ENCODE measurements around the gene NRM. TPM values are rescaled to one million over a fixed set of nuclear protein-coding genes. Genes with fewer than 3 reads are reported as not detected.
"Not testable (repeated sequence)": the region's sequence is repeated elsewhere in the genome, so short reads cannot be mapped to it uniquely, and the experiment has no call there.

NRM gene
- total RNA-seq, 3 donors from 2014 or later = 1.8 to 4.0 (median 2.3) TPM

DNA sequence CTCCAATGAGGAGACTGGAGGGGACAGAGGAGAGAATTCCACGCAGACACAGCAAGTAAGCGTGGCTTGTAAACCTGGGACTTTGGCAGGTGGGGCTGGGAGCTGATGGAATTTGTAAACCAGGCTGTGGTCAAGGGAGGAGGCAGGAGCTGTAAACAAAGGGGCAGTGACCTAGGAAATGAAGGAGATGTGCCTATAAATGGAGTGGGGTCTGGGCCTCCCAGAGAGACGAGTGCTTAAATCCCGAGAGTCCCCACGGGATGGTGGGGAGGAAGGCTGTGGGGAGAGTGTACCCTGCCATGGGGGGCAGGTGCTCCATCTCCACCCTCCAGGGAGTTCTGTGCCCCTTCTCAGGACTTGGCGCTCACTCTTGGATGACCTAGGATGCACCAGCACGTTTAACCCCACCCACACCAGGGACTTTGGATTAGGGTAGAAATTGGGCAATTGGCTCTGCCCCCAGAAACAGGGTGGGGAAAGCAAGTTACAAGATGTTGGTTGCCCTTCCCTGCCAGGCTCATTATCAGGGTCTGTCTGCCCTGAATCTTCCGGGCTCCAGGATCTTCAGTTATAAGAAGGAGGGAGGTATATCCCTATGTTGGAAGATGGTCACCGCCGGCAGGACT lies 14.0 kb downstream of the NRM start:
- TF ChIP-seq, protein P1, sequence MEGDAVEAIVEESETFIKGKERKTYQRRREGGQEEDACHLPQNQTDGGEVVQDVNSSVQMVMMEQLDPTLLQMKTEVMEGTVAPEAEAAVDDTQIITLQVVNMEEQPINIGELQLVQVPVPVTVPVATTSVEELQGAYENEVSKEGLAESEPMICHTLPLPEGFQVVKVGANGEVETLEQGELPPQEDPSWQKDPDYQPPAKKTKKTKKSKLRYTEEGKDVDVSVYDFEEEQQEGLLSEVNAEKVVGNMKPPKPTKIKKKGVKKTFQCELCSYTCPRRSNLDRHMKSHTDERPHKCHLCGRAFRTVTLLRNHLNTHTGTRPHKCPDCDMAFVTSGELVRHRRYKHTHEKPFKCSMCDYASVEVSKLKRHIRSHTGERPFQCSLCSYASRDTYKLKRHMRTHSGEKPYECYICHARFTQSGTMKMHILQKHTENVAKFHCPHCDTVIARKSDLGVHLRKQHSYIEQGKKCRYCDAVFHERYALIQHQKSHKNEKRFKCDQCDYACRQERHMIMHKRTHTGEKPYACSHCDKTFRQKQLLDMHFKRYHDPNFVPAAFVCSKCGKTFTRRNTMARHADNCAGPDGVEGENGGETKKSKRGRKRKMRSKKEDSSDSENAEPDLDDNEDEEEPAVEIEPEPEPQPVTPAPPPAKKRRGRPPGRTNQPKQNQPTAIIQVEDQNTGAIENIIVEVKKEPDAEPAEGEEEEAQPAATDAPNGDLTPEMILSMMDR (IDR thresholded peaks at IDR 0.05) = no peak
- TF ChIP-seq POLR2A (IDR thresholded peaks at IDR 0.05) = no peak
- no peak for TF ChIP-seq POLR2AphosphoS5 (IDR thresholded peaks at IDR 0.05)
- H3K9me3 ChIP-seq = no peaks in the 10 kb centered on the region
- no peak for DNase-seq (ENCODE audit: low spot score in 2 of 2)
- intact Hi-C loops (cut with DNase I; ENCODE audit: low total_unique reads) = loop anchor here (5.0 to 10.0 kb wide), 2 partner anchors 171 to 192 kb away; partner anchors contain the start of gene HLA-E
- peaks cover 5% of the 10 kb centered on the region for H3K36me3 ChIP-seq
- peaks cover 0 to 2% of the 10 kb centered on the region in 2 donors for H3K4me1 ChIP-seq
- H3K27ac ChIP-seq = no peak overlapping the region
- no peak overlapping the region for H3K4me3 ChIP-seq
- H3K27me3 ChIP-seq = no peaks in the 10 kb centered on the region

DNA sequence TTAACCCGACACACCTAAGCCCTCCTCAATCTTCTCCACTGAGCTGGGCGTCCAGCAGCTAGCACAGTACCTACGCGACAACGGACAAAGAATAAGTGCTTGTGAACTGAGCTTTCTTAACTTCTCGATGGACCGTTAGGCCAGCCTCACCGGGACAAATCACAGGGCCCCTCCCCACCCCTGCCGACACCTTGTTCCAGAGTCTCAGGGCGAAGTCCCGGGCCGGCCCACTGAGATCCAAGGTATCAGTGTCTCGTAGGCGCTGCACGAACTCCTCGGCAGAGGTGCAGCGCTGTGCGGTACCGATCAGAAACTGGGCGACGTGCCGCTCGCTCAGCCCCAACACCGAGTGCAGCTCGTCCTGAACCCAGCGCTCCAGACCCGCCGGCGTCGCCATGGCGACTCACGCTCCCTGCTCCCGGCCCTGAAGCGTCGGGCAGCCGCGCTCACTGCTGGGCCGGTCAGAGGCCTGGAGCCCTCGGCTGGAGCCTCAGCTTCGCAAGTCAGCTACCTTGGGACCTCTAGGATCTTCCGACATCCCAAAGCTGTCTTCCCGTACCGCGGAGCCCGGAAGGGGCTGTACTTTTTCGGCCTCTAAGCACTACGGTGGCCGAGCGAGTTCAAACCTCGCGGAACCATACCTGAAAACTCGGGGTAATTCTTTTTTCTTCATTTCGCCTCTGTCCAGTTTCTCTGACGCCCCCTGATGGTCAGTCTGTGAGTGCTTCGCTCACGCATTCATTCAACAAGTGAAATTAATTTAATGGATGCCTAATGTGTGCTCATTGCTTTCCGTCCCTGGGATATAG lies 18.1 kb downstream of the NRM start, which contains the start of gene DHX16:
DHX16 (minus strand) TSS at position 562 of the 809 bp plus-strand sequence; CDS start at position 397, 165 bp downstream.
- intact Hi-C loops (cut with DNase I; ENCODE audit: low total_unique reads) = loop anchor here (10.0 kb wide), 1 partner anchor 188 kb away; the partner anchor contains the start of gene HLA-E
- peaks cover 11% of the 10 kb centered on the region for H3K36me3 ChIP-seq
- TF ChIP-seq, protein P1 (IDR thresholded peaks at IDR 0.05) = peak; percentile 78 to 85 (median 81)
- TF ChIP-seq POLR2A (IDR thresholded peaks at IDR 0.05) (peak; percentile 16), POLR2AphosphoS5 (IDR thresholded peaks at IDR 0.05) (peak; percentile 80 to 92 (median 85))
- peak within 1 kb of the TSS; percentile 81 to 84 for H3K27ac ChIP-seq
- H3K9me3 ChIP-seq = no peaks in the 10 kb centered on the region
- peaks cover 0 to 11% of the 10 kb centered on the region in 2 donors for H3K4me1 ChIP-seq
- peak; percentile 91 to 92 for DNase-seq (ENCODE audit: low spot score in 2 of 2)
- H3K4me3 ChIP-seq = peak within 1 kb of the TSS; percentile 76 to 95 (median 77)
- H3K27me3 ChIP-seq = no peaks in the 10 kb centered on the region

DNA sequence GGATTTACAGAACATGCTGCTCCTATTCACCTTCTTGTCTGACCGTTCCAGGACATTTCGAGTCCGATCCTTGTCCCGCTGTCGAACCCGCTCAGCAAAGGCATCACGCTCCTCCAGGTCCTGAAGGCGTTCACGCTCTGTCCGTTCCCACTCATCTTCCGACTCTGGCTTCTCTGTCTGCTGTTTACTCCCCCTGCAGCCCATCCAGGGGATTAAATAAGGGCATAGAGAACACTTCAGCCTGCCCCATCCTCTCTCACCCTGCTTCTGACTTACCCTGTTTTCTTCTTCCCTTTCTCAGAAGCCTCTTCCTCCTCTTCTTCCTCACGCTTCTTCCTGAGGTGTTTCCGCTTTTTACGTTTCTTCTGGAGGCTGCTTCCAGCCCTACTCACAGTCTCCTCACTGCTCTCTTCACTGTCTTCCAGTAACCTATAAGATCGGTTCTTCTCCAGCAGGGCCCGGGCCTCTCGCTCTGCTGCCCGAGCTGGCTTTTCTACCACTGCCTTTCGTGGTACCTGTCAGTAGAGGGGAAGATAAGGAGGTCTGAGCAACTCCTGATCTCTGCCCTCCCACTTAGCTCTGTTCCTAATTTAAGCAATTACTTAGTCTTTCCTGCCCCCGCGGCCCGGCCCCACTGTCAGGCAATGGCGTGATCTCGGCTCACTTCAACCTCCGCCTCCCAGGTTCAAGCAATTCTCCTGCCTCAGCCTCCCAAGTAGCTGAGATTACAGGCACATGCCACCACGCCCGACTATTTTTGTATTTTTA lies 19.8 kb downstream of the NRM start:
- peaks cover 6% of the 10 kb centered on the region for H3K36me3 ChIP-seq
- no peaks in the 10 kb centered on the region for H3K27me3 ChIP-seq
- H3K4me3 ChIP-seq = peak overlapping the region in 1 of 3 donors; percentile 95

DNA sequence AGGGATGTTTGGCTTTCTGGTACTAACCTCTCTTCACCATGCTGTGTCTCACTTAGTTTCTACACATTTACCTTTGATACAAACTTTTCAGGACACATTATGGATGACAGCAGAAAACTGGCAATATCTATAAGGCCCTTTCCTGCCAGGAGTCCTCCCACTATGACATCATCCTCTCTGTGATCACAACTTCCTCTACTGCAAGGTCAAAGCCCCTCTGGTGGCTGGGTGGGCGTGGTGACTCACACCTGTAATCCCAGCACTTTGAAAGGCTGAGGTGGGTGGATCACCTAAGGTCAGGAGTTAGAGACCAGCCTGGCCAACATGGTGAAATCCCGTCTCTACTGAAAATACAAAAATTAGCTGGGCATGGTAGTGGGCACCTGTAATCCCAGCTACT lies 24.5 kb downstream of the NRM start:
- peaks cover 16% of the 10 kb centered on the region for H3K36me3 ChIP-seq

More for the DNA sequence above, 19.8 kb downstream of the NRM start:
- Histone ChIP-seq H3K27ac (no peak overlapping the region), H3K9me3 (no peaks in the 10 kb centered on the region), H3K4me1 (peaks cover 0 to 11% of the 10 kb centered on the region in 2 donors)
- intact Hi-C loops (cut with DNase I; ENCODE audit: low total_unique reads) = loop anchor here (10.0 kb wide), 1 partner anchor 186 kb away; the partner anchor contains the start of gene HLA-E
- TF ChIP-seq POLR2AphosphoS5 (IDR thresholded peaks at IDR 0.05) (no peak), POLR2A (IDR thresholded peaks at IDR 0.05) (no peak)
- TF ChIP-seq, protein P1 (IDR thresholded peaks at IDR 0.05) = no peak
- no peak for DNase-seq (ENCODE audit: low spot score in 2 of 2)

DNA sequence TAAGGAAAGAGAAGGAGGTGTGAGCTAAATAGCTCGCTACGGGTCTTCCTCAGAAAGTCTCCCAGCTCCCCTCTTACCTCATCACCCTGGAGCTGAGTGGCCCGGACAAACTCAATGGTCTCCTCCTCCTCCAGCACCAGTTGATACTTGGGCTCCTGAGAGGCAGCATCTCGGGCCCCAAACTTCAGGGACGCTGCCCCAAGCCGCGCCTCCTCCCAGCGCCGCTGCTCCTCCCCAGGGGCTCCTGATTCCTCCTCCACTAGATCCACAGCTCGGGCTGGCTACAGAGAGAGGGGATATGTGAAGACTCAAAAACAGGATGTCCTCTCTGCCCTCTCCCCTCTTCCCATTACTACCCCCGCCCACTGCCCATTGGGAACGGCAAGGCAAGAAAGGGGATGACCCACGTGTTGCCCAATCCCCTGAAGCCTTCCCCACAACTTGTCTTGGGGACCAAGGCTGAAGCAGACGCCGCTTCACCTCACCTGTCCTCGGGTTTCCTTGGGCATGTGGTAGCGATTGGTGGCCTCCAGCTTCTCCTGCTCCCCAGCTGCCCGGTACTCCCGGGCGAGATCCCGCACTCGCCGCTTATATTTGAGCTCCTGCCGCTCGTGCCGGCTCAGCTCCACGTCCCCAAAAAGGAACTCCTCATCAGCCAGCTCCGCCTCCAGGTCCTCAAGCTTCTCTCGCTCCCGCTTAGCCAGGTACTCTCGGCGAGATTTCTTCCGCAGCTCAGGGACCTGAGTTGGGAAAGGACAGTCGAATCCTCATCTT lies 25.6 kb downstream of the NRM start:
- Histone ChIP-seq H3K4me1 (no peaks in the 10 kb centered on the region), H3K27ac (no peak overlapping the region), H3K4me3 (no peak overlapping the region), H3K9me3 (no peaks in the 10 kb centered on the region), H3K36me3 (peaks cover 16% of the 10 kb centered on the region), H3K27me3 (no peaks in the 10 kb centered on the region)
- no peak for DNase-seq (ENCODE audit: low spot score in 2 of 2)
- TF ChIP-seq, protein P1 (IDR thresholded peaks at IDR 0.05) = no peak
- intact Hi-C loops (cut with DNase I; ENCODE audit: low total_unique reads) = no loop called here

More for the DNA sequence above, 24.5 kb downstream of the NRM start:
- H3K4me3 ChIP-seq; H3K4me1 ChIP-seq; H3K27me3 ChIP-seq; H3K9me3 ChIP-seq; DNase-seq (ENCODE audit: low spot score in 2 of 2); intact Hi-C loops (cut with DNase I; ENCODE audit: low total_unique reads); H3K27ac ChIP-seq: not testable (repeated sequence)

DNA sequence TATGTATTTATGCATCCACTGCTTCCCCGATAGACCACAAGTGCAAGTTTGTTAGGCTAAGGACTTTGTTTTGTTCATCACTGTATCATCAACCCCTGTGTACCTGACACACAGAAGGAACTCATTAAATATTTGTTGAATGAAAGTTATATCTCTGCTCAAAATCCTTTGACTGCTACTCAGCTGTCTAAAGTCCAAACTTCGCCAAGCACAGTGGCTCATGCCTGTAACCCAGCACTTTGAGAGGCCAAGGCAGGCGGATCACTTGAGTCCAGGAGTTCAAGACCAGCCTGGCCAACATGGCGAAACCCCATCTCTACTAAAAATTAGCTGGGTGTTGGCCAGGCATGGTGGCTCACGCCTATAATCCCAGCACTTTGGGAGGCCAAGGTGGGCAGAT lies 32.9 kb downstream of the NRM start:
- H3K4me3 ChIP-seq; DNase-seq (ENCODE audit: low spot score in 2 of 2); intact Hi-C loops (cut with DNase I; ENCODE audit: low total_unique reads): not testable (repeated sequence)

More for the DNA sequence above, 32.9 kb downstream of the NRM start:
- H3K36me3 ChIP-seq = peaks cover 29% of the 10 kb centered on the region
- not testable (repeated sequence) for H3K27me3 ChIP-seq, H3K9me3 ChIP-seq, H3K27ac ChIP-seq, H3K4me1 ChIP-seq
